GM18907 (cell line): Measurements from ENCODE around the gene SGCE.
"Not testable (repeated sequence)": the region's sequence is repeated elsewhere in the genome, so short reads cannot be mapped to it uniquely, and the experiment has no call there.

Experiments
- ATAC-seq: cut with Tn5 transposase; IDR thresholded peaks from one replicate; pipeline ENCODE4 v1.9.1; 2021; ENCODE audit warnings: mild to moderate bottlenecking, moderate library complexity; ENCODE audit not compliant: unreplicated experiment

Gene SGCE

DNA sequence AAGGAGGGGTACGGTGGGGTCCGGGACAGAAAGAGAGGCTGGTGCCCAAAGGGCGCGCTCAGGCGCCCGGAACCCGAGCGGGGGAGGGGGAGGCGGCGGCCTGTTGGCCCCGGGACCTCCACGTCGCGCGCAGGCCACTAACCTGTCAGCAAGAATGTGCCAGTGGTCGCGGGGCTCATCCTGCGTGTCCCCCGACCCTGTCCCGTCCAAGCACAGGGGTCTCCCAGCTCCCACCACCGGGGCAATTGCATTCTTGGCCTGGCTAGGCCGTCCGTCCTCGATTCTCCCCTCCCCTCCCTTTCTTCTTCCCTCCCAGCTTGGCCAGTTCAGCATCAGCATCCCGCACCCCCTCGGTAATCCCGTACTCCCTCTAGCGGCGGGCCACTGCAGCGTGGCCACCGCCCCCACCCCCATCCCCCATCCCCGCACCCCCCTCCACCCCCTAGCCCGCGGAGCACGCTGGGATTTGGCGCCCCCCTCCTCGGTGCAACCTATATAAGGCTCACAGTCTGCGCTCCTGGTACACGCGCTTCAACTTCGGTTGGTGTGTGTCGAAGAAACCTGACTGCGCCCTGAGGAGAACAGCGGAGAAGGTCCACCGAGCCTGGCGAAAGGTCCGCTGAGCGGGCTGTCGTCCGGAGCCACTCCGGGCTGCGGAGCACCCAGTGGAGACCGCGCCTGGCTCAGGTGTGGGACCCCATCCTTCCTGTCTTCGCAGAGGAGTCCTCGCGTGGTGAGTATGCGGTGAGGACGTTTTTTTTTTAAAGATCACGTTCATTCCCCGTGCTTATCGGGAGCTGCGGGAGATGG lies at the start of gene SGCE:
TSS of gene SGCE (minus strand) at position 286 of the 810 bp plus-strand sequence. CDS start at position 251, 35 bp downstream.
- peak; percentile 24 for ATAC-seq

- not testable (repeated sequence) for ATAC-seq
These were observed 49.5 kb upstream of the SGCE start for GRCh38 chr7:94705155-94706021.

GRCh38 chr7:94701555-94701973 lies 45.6 kb upstream of the SGCE start:
- ATAC-seq, result no peak

DNA sequence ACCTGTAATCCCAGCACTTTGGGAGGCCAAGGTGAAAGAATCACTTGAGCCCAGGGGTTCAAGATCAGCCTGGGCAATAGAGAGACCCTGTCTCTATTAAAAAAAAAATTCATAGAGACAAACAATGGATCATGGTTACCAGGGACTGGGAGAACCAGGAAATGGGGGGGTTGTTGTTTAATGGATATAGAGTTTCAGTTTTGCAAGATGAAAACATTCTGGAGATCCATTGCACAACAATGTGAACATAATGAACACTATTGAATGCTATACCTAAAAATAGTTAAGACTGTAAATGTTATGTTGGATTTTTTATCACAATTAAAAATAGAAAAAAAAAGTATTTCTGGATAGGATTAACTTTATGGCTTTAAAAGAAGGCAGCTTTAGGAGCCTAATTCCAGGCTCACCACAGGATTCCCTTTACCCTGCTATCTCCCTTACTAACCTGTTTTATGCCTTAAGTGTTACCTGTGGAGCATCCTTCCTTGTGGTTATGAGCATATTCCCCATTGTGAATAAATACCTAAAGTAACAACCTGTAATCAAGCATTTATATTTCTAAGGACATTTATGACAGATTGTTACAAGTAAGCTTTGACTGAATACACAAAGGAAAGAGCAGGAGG lies 45.1 kb upstream of the SGCE start:
- ATAC-seq, result no peak

DNA sequence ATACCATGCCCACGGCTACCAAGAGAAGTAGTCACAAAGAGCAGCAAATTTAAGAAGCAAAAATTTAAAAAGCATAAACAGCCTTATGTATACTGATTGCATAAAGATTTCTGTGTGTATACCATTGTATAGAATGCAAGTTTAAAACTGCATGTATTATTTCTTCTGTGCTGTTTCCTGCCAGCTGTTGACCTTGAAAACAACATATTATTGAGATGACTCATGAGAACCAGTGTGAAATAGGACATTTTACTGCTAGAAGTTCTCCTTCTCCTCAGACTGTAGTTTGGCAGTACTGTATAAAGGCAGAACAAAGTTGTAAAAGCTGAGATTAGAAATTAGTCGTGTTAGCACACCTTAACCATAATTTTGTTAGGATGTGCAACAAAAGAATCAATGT lies 42.3 kb upstream of the SGCE start:
- no peak for ATAC-seq

DNA sequence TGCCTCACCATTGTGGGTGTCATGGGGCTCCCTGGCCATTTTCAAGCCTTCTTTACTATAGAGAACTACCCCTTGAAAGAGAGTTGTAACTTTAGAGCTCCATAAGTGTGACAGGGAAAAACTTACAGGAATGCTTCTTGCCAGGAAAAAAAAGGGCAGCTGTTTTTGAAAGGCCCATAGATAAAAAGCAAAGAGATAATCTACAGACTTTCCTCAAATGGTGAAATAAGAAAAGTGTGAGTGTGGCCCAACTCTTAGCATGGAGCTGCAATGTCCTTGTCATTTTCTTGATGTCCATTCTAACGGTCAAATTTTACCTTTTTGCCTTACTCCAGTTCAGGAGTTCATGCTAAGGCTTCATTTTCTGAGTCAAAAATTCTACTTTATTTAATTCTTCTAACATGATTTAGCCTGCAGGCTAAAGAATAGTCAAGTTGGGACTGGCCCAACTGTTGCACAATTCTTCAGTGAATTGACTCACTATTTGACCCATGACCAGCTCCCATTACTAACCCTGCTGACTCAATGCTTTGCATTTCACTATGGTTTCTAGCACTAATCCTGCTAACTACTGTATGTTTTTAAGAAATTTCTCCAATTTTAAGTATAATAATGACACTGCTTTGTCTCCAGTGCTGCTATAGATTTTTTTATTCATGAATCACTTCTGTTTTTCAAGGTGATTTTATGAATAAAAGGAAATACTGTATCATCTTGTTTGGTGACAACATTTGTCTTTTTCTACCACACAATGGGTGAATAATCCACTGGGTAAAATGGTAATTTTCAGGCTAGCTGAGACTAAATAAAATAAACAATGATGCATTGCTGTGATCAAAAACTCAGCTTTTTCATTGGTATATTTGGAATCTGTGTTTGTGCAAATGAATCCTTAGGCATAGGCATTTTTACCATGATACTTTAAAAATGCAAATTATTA lies 41.4 kb upstream of the SGCE start:
- no peak for ATAC-seq

DNA sequence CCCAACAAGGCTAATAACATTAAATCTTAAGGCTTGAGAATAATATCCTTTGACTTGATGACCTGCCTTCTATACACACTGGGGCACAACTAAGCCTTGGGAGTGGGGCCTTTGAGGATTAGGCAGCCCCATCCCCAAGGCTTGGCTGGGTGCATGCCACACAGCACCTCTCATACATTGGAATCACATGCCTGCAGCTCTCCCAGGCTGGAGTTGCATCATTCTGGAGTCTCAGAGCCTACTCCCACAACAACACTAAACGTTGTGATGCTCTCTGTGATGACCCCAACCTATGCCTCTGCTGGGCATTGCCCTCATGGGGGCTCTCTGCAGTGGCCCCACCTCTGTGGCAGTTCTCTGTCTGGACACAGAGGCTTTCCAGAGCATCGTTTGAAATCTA lies 31.9 kb upstream of the SGCE start:
- no peak for ATAC-seq

DNA sequence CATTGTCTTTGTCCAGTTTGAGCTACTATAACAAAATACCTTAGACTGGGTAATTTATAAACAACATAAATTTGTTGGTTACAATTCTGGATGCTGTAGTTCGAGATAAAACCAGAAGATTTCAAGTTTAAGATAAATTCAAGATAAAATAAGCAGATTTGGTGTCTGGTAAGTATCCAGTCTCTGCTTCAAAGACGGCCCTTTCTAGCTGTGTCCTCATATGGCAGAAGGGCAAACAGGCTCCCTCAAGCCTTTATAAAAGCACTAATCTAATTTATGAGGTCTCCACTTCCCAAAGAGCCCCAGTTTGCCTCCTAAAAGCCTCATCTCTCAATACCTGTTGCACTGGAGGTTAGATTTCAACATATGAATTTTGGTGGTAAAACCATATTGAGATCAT lies 31.1 kb upstream of the SGCE start:
- ATAC-seq, result no peak

DNA sequence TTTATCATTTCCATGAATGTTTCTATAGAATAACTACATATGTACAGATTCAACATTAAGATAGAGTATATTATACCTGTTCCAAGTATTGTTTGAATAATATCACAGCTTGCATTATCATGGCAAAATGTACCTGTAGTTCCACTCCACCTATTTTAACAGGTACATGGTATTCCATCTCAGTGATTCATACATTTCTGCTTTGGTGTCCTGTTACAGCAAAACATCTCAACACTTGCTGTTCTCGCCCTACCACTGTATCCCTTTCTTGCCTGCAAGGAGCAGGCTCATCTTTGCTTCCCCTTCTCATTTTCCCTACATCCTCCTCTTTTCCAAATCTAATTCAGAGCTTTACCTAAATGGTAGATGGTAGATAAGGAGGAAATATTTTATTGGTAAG lies 27.1 kb upstream of the SGCE start:
- ATAC-seq, result no peak

DNA sequence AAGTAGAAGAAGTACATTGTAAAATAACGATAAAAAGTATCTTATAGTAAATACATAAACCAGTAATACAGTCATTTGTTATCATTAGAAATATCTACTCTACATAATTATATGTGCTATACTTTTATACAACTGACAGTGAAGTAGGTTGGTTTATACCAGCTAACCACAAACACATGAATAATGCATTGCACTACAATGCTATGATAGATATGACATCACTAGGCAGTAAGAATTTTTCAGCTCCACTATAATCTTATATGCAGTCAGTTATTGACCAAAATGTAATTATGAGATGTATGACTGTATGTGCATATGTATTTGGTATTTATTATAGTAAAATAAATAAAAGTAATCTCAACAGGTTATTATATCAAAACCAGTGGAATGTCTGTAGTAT lies 23.4 kb upstream of the SGCE start:
- no peak for ATAC-seq

- ATAC-seq, result no peak
These were observed 20.5 kb upstream of the SGCE start for GRCh38 chr7:94676431-94676830.

GRCh38 chr7:94675356-94675755 lies 19.4 kb upstream of the SGCE start:
- no peak for ATAC-seq

DNA sequence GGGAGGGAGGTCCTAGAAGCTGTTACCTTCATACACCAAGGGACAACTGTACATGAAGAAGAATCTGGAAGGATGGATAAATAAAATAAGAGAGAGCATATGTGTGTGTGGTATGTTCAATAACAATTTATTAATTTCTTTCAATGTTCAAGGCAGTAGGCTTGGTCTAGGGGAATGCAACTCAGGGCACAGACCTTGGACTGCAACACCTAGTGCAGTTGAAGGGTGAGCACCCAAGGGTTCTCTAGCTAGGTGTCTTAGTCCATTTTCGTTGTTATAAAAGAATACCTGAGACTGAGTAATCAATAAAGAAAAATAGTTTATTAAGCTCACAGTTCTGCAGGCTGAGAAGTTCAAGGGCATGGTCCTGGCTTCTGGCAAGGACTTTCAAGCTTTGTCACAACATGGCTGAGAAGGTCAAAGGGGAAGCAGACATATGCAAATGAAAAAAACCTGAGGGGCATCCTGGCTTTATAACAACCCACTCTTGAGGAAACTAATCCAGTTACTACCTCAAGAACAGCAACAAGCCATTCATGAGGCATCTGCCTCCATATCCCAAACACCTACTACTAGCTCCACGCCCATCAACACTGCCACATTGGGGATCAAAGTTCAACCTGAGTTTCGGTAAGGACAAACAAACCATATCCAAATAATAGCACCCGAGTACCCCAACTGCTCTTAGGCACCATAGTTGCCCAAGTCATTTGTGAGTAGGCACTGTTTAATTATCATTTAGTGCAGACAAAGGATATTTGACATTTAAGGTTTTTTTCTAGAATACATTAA lies 15.7 kb upstream of the SGCE start:
- no peak for ATAC-seq

- ATAC-seq, result no peak
These were observed 14.0 kb upstream of the SGCE start for GRCh38 chr7:94669773-94670495.

DNA sequence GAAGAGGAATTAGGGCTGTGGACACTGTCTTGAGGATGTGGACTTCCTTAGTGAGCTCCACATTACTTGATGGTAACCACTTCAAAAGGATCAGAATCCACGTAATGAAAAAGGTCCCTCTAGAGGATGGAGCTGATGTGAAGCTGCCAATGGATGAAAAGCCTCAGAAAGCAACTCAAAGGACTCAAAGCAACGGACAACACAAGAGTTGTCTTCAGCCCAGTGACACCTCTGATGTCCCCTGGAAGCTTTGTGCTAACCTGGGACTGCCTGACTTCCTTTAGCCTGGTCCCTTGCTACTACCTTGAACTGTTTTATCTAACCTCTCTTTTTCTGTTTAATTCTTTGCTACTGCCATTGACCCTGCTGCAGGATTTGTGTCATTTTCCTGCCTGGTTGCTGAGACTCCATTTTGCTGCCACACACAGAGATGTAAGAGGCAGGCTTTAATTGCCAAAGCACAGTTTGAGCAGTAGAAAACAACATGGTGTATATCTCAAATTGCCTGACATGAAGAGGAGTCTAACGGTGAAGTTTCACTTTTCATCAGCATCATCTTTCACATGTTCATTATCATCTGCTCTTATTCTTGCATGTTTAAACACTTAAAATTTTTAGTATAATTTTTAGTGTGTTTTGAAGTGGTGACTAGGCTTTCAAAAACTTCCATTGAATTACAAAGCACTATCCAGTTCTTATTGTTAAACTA lies 11.1 kb upstream of the SGCE start:
- ATAC-seq, result no peak

GRCh38 chr7:94665426-94665825 lies 9.5 kb upstream of the SGCE start:
- ATAC-seq, result no peak

GRCh38 chr7:94664023-94664422 lies 8.1 kb upstream of the SGCE start:
- ATAC-seq, result no peak

GRCh38 chr7:94662548-94662947 lies 6.6 kb upstream of the SGCE start:
- no peak for ATAC-seq
